GM03348 (cell line): Measurements from ENCODE around the gene FOXN4.
A peak's percentile ranks its signal among the peaks of the same experiment; 100 is the strongest.

ENCODE experiments used
- DNase-seq: peaks from one replicate; pipeline ENCODE4 v3.0.0; 2012; ENCODE audit warnings: low spot score

Gene FOXN4

DNA sequence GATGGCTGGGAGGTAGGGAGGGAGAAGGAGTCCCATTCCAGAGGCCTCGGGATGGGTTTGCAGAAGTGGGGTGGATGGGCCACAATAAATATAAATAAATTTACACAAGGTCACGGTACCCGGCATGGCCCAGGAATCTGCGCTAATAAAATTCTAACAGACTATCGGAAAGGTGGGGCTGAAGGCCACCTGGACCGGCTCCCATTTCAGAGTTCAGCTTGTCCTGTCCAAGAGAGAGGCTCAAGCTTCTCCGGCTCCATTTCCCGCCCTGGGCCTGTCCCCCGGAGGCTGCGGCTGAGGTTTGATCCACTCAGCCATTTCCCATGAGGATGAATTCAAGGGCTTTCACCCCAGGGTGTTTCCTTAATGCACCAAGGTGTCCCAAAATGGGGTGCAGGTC is 30.2 kb downstream of the FOXN4 start:
- DNase-seq, result no peak

DNA sequence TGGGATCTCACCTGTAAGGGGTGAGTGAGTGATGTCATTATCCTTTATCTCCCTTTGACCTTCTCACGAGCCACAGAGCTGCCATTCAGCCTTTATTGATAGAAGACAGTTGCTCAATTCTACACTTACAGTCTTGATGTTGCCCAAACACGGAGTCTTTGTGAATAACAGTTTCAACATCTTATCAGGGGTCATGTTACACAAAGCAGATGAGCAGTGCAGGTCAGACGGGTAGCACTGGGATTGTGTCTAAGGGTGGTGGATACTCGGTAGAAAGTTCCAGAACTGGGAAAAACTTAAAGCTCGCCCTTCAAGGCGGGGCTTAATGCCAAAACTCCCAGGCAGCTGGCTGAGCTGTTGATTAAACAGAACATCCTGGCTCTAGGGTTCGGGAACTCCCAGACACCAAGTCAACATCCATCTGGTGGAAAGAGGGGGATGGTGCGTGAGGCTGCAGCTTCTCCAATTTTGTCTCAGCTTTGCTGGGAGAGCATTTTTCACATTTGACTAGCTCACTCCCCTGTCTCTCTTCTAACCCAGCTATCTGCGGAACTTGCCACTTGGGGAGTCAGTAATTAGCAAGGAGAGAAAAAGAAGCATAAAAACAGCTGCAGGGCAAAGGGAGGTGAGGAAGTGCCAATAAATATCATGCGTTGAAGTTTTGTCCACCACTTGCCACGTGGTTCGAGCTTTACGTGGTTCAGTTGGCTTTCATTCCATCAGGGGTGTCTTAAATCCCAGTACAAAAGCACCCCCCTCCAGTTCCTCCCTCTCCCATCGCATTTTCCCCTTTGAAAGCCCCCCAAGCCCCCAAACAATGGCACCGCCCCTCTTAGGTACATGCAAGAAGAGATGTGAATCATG is 31.0 kb downstream of the FOXN4 start:
- peak; percentile 31 for DNase-seq

DNA sequence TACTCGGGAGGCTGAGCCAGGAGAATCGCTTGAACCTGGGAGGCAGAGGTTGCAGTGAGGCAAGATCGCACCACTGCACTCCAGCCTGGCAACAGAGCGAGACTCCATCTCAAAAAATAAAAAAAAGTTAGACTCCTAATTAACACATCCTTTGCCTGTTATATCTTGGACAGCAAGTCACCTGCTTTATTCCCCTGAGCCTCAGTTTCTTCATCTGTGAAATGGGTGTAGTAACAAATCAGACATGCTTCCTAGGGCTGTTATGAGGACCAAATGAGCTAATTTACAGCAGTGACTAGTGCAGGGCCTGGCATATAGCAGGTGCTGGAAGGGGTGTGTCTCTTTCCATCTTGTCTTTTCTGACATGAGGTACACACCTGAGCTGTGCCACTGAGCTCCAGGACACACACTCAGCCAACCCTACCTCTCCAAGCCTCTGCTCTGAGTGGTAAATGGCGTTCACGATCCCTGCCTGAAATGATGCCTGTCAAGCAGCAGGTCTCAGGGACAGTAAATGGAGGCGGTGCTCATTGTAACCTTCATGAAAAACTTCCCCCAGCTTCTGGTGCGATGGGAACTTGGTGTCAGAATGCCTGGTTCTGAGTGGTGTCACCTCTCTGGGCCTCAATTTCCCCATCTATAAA is 31.7 kb downstream of the FOXN4 start:
- DNase-seq, result no peak

DNA sequence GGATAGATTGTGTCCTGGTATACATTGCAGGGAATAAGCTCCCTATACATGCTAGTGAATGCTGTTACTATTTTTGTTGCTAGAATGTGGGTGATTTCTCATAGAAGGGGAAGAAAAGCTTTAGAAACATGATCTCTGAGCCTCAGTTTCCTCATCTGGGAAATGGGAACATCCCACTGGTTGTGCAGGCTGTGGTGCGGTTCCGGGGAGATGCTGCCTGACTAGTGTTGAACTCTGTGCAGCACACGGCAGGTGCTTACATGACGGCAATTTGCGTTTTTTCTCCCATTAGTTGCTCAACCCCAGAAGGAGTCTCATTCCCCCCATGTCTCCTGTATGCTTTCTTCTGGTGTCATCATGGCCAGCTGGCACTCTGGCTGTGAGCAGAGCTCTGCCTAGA is 32.9 kb downstream of the FOXN4 start:
- DNase-seq, result no peak

DNA sequence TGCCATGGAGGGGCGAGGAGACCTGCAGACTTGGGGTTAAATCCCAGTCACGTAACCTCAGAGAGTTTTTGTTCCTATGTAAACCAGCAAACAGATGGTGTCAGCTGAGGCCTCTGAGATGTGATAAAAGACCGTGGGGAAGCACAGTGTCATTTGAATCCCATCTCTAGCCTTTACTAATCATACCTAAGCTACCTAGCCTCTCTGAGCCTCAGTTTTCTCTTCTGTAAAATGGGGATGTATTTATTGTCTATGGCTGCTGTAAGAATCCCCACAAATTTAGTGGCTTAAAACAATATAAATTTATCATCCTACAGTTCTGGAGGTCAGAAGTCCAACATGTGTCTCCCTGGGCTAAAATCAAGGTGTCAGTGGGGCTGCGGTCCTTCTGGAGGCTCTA is 33.9 kb downstream of the FOXN4 start:
- DNase-seq, result no peak

DNA sequence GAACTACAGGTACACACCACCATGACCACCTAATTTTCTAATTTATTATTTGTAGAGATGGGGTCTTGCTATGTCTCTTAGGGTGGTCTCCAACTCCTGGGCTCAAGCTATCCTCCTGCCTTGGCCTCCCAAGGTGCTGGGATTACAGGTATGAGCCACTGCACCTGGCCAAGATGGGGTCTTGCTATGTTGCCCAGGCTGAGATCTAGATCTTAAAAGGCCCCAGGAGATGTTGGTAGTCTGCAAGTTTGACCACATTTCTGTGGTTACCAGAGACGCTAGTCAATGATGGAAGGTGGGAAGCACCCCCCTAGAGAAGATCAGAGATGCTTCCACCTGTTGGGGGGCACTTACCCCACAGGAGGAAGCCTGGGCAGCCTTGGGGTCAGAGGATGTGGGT is 34.7 kb downstream of the FOXN4 start:
- DNase-seq, result no peak

DNA sequence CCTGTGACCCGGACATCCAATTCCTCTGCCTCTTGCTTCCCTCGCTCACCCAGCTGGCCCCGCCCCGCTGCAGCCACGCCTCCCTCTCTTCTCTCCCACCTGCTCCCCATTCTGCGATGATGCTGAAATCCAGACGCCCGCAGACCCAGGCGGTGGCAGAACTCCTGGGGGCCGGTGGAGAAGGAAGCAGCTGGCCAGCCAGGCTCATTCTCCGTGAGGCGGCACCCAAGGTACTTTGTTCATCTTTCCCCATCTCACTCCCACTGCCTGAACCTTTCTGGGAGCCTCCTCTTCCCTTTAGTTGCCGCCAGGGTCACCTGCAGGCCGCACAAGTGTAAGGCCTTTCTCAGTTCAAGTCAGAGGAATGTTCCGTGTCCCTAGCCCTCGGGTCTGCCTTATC is 35.7 kb downstream of the FOXN4 start:
- DNase-seq, result no peak

DNA sequence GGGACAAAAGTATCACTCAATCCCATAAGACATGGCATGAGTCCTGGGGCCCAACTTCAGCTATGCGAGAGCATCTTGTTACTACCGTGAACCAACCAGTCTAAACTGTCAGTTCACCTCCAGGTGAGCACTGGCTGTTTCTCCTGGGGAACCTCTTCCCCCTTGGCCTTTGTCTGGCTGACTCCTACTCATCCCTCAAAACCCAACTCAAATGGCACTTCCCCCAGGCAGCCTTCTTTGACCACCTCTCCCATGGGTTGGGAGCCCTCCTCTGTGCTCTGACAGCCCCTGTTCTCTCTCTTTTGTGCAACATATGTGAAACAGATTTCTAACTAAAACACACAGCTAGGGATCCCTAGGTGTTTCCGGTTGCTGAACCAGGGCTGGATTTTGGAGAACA is 37.7 kb downstream of the FOXN4 start:
- no peak for DNase-seq

DNA sequence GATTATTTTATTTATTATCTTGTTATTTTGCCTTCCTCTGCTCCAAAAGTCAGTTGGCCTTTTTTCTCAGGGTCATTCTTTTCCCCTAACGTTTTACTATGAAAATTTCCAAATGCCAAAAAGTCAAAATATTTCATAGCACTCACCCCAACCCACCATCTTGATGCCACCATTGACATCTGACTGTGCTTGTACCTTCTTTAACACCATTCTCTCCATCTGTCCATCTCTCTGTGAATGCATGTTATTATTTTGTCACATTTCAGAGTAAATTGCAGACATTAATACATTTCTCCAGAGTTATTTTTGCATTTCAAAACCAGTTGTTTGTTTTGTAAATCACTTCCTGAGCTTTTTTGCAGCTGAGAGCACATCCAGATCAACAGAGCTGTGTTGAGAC is 38.6 kb downstream of the FOXN4 start:
- no peak for DNase-seq

DNA sequence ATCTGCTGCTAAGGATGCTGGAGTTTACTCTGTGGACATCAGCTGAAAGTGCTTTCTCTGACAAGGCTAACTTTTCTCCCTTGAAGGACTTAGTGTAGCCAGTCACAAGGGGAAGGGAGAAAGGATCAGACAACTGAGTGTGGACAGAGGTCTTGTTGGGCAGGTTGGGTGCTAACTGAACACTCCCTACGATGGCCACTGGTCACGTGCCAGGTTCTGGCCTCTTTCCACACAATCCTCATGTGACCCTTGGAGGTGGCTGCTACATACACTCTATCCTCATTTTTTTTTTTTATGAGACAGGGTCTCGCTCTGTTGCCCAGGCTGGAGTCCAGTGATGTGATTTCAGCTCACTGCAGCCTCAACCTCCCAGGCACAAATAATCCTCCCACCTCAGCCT is 39.7 kb downstream of the FOXN4 start:
- DNase-seq, result no peak

DNA sequence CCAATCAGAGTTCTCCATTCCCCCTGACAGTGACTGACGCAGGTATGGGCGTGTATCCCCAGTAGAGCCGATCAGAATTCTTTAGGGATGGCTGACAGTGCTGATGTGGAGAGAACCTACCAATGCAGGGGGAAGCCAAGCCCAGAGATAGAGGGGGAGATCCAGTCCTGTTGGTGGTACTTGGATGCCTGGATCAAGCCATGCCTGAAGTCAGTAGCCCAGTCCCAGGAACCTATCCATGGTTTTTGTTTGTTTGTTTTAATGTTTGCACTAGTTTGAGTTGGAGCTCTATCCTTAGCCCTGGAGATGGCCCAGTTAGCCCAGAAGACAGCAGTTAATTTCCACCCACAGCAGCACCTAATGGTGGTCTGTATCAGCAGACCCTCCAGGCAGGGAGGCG is 40.2 kb downstream of the FOXN4 start:
- no peak for DNase-seq

DNA sequence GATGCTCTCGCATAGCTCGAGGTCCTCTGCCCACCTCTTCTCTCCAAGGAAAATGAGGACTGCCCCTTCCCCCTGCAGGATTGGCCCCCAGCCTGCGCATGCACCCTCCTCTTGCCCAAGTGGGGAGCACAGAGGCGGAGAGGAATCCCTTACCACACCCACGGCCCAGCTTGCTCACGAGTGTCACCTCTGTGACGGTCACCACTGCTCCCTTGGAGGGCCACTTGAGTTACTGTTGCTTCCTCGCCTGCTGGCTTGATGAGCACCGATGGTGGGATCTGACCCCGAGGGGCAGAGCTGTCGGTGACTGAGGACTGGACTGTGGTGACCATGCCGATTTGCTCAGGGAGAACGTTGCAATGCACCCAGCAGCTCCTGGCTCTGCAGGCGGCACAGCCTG is 41.7 kb downstream of the FOXN4 start:
- DNase-seq, result no peak

DNA sequence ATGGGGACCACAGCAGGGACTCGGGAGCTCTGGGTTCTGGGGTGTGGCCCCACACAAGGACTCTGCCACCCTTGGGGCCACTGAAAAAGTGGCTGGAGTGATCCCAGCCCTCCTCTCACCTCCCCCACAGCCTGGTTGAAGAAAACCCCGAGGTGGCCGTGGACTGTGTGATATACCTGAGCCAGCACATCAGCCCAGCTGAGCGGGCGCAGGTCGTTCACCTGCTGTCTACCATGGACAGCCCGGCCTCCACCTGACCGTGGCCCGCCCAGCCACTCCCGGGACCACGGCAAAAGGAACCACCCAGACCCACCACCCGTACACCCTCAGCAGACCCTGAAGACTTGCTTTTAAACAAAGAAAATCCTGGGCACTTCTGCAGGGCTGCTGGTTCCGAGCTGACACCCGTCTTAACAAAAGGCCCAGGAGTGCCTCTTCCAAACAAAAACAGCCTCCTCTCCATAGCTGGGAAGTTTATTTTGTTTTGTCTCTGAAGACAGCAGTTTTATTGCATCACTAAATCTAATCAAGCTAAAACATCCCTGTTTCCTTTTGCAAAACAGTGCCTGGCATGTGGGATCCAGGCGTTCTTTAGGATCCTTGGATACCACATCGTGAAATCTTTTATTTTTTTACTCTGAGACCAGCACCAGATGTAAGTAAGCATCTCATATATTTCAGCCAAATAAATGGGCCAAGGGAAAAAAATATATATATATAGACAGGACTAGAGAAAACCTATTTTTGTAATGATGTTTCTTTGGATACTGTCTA is 42.8 kb downstream of the FOXN4 start:
- no peak for DNase-seq

DNA sequence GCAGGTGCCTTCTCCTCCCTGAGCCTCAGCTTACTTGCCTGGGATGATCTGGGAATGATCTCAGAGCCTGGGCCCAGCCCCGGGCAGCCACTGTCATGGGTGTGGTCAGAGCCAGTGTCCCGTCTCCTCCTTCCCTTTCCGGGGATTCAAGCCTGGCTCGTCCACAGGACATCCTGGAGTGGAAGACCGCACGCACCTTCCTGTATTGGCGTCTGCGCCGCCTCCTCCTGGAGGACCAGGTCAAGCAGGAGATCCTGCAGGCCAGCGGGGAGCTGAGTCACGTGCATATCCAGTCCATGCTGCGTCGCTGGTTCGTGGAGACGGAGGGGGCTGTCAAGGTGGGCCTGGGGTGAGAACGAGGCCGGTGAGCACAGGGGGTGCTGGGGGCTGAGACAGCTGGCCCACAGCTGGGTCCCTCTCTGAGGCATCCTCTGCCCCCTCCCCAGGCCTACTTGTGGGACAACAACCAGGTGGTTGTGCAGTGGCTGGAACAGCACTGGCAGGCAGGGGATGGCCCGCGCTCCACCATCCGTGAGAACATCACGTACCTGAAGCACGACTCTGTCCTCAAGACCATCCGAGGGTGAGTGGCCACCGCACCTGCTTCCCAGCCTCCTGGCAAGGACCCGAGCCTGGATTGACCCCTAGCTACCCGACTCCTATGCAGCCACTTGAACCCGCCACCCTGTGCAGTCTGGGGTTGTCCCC is 44.0 kb downstream of the FOXN4 start:
- DNase-seq, result no peak

DNA sequence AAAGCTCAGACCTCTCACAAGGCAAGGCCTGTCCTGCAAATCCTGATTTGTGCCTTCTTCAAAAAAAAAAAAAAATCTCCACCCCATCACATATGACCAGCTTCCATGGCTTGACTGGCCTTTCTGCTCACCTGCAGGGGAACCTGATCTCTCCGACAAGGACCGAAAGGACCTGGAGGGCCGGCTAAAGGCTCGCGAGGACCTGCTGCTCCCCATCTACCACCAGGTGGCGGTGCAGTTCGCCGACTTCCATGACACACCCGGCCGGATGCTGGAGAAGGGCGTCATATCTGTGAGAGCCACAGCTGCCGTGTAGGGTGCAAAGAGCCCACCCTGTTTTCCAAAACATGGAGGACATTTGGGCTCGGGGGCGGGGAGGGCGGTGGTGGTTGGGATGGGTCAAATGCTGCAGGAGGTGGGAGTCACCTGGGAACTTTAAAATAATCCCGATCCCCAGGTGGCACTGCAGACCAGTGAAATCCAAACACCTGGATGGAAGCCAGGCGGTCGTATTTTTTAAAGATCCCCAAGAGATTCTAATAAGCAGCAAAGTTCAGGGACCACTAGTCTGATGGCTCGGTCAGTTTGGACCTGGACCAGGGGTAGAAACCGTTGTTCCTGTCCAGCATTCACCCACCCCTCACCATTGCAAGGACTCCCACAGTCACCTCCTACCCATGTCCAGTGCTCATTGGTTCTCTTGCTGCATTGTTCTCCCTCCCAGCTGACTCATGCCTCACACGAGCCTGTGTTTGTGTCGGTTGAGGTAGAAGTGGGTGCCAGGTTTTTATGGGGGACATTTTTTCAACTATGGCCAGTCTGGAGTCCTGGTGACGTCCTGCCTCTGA is 44.8 kb downstream of the FOXN4 start:
- peak; percentile 90 for DNase-seq

DNA sequence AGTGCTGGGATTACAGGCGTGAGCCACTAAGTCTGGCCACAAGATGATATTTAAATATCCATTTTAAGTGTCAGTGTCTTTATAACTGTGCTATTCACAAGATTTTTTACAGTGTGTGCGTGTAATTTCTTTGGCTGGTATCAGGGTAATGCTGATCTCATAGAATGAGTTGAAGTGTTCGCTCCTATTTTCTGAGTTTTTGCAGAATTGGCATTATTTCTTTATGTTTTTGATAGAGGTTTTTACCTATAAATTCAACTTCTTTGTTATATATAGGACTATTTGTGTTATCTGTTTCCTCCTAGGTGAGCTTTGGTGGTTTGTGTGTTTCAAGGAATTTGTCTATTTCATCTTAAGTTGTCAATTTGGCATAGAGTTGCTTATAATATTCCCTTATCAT is 45.6 kb downstream of the FOXN4 start:
- no peak for DNase-seq

DNA sequence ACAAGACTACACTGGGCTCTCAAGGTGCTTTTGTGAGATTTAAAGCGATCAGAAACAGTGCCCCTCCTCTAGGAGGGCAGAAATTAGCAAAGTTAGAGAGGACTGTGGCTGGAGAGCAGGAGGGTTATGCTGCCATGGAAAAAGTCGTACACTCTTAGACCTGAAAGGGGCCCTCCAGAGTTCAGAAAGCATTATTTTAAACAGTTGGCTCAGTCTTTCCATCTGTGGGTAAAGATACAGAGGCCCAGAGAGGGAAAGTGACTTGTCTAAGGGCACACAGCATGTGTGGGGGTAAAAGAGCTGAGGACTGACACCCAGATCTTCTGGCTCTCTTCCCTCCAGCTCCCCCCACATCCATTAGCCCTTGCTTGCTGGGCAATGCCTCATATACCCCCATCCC is 47.1 kb downstream of the FOXN4 start:
- no peak for DNase-seq

DNA sequence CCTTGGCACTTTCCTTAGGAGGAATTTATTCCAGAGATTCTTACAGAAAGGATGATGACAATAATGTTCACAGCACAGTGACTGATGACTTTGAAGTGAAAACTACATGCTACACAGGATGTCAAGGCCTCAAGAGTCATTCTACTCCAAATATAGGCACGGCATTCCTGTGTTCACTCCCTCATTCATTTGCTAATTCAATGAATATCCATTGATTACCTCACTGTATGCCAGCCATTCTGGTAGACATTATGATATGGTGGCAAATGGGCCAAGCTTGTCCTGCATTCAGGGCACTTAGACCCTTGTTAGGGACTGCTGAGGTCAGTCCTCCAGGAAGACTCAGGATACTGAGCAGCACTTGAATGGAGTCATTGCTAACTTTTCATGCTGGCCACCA is 48.0 kb downstream of the FOXN4 start:
- no peak for DNase-seq

DNA sequence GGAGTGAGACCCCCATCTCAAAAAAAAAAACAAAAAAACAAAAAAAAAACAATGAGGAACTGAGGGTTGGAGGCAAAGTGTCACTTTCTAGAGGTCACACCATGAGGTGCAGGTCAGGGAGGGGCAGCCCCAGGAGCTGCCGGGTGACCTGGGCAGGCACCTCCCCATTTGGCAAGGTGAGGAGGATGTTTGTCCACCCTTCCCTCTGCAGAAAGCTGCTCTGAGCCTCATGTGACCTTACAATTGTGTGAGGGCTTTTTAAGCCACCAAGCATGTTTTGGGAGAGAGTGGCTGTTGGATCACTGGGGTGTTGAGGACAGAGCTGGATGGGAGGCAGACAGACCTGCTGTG is 49.6 kb downstream of the FOXN4 start:
- DNase-seq, result no peak

DNA sequence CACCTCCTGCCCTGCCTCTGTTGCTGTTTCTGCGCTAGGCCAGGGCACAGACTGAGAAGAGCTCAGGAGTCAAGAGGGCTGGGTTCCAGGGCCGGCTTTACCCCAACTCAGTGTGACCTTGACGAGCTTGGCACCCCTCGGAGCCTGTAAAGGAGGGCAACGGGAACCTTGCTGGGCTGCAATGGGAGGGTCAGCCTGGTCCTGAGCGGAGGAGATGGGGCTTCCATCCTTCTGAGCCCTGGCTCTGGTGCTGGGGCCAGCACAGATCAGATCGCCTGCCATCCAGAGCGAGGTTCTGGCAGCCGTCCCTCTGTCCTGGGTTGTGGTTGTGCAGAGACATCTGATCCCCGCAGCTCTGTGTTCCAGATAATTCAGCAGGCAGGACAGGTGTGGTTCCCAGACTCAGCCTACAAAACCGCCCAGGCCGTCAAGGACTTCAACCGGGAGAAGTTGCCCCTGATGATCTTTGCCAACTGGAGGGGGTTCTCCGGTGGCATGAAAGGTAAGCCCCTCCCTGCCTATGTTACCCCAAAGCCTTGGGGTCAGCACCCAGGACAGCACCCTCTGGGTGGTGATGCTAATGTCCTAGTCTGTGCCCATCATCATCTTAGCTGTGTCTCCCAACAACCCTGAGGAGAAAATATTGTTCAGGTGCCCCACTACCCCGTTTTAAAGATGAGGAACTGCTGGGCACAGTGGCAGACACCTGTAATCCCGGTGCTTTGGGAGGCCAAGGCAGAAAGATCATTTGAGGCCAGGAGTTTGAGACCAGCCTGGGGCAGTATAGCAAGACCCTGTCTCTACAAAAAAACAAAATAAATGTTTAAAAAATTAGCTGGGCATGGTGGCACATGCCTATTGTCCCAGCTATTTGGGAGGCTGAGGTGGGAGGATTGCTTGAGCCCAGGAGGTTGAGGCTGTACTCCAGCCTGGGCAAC is 50.2 kb downstream of the FOXN4 start:
- DNase-seq, result no peak
